Cardiac fibroblast (primary cell): Measurements from ENCODE around the gene METRNL.

Experiments
- DNase-seq, 2 donors: peaks; one replicate each; pipeline versions ENCODE4 v3.0.0 to v3.0.0-alpha.2; 2010; ENCODE audit warnings: low read depth in 2 of 2
- H3K4me3 ChIP-seq, 2 donors: replicated peaks in 1 of 2; 1 replicate in 1 of 2; 2 replicates in 1 of 2; pipeline ENCODE4 v1.5.1; 2011; ENCODE audit warnings: low read depth in 2 of 2, low read length in 2 of 2, mild to moderate bottlenecking in 2 of 2, moderate library complexity in 1 of 2
- TF ChIP-seq, protein P1 (sequence below): IDR thresholded peaks from one replicate; pipeline ENCODE4 v1.5.1; 2011; ENCODE audit warnings: low read depth, mild to moderate bottlenecking, low read length, inconsistent platforms

METRNL gene

DNA sequence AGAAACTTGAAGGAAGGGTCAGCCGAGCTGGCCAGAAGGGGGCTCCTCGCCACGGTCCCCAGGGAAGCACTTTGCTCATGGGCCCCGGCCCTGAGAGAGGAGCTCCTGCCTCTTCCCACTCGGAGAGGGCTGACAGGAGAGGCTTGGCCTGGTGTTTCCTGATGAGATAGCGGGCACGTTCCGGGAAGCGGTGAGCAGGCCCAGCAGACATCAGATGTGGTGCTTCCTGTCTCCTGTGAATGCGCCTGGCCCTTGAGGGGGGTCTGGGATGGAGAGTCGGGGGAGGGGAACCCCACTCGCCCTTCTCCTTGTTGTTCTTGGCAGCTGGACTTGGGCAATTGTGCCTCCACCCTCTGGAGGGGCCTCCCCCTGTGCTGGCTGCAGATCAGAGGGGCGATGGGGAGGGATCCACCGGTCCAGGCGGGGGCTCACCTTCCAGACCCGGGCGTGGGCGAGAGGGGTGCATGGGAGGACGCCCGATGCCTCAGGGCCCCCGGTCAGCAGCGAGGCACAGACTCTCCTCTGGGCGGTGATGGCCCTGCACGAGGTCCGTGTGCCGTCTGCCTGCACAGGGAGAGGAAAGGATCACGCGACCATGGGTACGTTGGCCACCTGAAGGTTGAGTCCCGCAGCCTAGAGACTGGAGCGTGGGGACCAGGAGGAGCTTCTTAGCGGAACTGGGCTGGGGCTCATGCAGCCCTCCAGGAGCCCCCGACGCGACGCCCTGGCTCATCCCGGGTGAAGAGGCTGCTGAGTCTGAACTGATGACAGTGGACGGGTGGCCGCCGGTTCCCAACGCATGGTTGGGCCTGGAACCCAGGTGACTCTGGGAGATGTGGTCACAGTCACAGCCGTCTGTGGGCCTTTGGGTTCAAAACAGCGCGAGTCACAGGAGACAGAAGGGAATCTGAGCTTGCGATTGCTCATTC is 25.4 kb downstream of the METRNL start:
- TF ChIP-seq, protein P1, sequence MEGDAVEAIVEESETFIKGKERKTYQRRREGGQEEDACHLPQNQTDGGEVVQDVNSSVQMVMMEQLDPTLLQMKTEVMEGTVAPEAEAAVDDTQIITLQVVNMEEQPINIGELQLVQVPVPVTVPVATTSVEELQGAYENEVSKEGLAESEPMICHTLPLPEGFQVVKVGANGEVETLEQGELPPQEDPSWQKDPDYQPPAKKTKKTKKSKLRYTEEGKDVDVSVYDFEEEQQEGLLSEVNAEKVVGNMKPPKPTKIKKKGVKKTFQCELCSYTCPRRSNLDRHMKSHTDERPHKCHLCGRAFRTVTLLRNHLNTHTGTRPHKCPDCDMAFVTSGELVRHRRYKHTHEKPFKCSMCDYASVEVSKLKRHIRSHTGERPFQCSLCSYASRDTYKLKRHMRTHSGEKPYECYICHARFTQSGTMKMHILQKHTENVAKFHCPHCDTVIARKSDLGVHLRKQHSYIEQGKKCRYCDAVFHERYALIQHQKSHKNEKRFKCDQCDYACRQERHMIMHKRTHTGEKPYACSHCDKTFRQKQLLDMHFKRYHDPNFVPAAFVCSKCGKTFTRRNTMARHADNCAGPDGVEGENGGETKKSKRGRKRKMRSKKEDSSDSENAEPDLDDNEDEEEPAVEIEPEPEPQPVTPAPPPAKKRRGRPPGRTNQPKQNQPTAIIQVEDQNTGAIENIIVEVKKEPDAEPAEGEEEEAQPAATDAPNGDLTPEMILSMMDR, result no peak
- DNase-seq, result peak in 1 of 2 donors; percentile 66
- no peak overlapping the region for H3K4me3 ChIP-seq

DNA sequence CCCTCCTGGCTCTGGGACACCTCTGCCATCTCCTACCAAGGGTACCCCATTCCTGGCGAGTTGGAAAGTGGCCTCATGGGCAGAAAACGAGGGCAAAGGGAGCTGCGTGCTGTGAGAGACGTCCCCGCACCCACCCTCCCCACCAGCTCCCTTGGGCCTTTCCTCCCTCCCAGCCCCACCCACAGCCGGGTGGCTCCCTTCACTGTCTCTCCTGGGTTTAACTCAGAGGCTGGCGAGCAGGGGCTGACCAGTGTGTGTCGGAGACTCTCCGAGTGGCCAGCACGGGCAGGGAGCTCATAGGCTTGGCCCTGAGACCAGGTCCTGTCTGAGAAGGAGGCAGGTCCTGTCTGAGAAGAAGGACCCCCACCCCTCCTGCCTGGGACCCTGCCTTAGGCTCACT is 26.1 kb downstream of the METRNL start:
- TF ChIP-seq, protein P1, result no peak
- DNase-seq, result no peak

DNA sequence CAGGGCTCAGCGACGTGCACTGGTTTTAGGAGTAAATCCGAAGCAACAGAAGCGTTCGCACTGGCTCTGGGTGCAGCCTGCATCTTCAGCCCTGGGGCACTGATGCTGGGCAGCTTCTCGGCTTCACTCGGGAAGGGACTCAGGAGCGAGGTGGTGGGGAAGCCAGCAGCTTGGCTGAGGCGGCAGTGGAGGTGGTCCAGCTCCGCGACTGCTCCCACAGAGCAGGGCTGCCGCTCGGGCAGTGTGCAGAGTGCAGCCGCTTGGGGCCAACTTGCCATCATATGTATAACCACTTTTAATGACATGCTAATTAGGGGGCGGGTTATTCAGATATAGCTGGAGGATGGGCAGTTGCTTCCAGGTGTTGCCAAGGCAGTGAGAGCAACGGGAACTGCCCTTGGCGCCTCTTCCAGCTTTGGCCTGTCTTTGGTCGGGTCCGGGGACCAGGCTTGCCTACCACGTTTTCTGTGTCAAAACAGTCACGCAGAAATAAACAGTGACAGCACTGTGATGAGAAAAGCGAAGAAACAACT is 26.7 kb downstream of the METRNL start:
- no peak for DNase-seq
- H3K4me3 ChIP-seq, result no peak overlapping the region
- TF ChIP-seq, protein P1, result no peak

More for the DNA sequence above, 26.1 kb downstream of the METRNL start:
- no peak overlapping the region for H3K4me3 ChIP-seq

DNA sequence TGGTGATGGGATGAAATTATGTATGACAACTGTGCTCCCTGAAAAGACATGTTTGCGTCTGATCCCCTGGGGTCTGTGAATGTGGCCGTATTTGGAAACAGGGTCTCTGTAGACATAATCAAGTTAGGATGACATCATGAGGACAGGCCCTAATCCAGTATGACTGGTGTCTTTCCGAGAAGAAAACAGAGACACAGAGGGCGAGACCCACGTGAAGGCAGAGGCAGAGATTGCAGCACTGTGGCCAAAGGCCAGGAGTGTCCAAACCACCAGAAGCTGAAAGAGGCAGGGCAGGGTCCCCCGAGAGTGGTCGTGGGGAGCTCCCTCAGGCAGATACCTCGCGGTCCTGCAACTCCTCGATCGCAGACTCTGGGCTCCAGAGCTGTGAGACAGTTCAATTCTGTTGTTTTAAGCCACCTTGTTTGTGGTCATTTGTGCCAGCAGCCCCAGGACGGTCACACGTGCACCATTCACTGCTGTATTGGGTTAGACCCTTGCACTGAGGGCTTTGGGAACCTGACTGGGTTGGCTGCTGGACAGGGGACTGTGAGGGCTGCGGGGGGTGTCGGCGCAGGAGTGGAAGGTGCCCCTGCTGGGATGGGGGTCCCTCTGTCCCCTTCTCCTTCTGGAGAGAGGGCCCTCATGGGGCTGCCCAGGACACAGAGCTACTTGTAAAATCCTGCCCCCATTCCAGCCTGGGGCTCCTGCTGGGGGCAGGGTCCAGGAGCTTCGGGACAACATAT is 27.7 kb downstream of the METRNL start:
- no peak overlapping the region for H3K4me3 ChIP-seq
- DNase-seq, result peak in 1 of 2 donors; percentile 47
- TF ChIP-seq, protein P1, result no peak

DNA sequence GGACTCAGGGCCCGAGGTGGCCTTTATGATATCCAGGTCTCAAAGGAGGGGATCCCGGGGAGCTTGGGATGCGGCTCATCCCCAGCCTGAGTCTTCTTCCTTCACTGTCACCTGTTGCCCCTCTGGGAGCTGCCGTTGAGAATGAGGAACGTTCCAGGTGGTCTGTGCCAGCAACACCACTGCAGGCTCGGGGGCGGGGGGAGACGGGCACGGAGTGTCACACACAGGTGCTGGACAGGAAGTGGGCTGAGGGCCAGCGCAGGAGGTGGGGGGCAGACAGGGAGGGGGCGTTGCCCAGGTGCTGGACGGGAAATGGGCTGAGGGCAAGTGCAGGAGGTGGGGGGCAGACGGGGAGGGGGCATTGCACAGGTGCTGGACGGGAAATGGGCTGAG is 28.2 kb downstream of the METRNL start:
- H3K4me3 ChIP-seq, result no peak overlapping the region
- no peak for DNase-seq
- TF ChIP-seq, protein P1, result no peak

DNA sequence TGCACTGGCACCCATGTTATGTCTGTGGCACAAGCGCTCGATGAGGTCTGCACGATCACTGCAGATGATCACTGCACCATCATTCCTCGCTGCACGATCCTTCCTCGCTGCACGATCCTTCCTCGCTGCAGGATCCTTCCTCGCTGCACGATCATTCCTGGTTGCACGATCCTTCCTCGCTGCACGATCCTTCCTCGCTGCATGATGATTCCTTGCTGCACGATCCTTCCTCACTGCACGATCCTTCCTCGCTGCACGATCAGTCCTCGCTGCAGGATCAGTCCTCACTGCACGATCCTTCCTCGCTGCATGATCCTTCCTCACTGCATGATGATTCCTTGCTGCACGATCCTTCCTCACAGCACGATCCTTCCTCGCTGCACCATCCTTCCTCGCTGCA is 29.3 kb downstream of the METRNL start:
- no peak overlapping the region for H3K4me3 ChIP-seq
- no peak for DNase-seq
- TF ChIP-seq, protein P1, result no peak
